Activated CD8-positive, alpha-beta memory T cell treated with anti-CD3 and anti-CD28 coated beads, Interleukin-2, amount 50 U/mL, for 1 hour (primary cell): ENCODE data around the gene OR9G1.
"Not testable (repeated sequence)": the region's sequence is repeated elsewhere in the genome, so short reads cannot be mapped to it uniquely, and the experiment has no call there.

ENCODE experiments used
- DNase-seq: peaks from one replicate; pipeline ENCODE4 v3.0.0-alpha.2; 2020; ENCODE audit errors: extremely low read depth

OR9G1 gene

GRCh38 chr11:56698795-56699194 lies at the start of gene OR9G1:
TSS of gene OR9G1 (plus strand) at chr11:56699095. CDS start at chr11:56700388, 1,293 bp downstream.
- no peak for DNase-seq

GRCh38 chr11:56659755-56660154 lies 39.1 kb upstream of the OR9G1 start:
- DNase-seq: no peak

GRCh38 chr11:56663386-56663785 lies 35.5 kb upstream of the OR9G1 start, which contains the start of gene OR5AR1:
TSS of gene OR5AR1 (plus strand) at chr11:56663686. CDS start at chr11:56663686, 0 bp downstream.
- DNase-seq: no peak

- no peak for DNase-seq
Observed at GRCh38 chr11:56670984-56671383, 27.9 kb upstream of the OR9G1 start.

- no peak for DNase-seq
Observed at GRCh38 chr11:56688554-56689100, 10.3 kb upstream of the OR9G1 start.

- not testable (repeated sequence) for DNase-seq
Observed at GRCh38 chr11:56691179-56691578, 7.7 kb upstream of the OR9G1 start.

GRCh38 chr11:56693428-56693827 lies 5.5 kb upstream of the OR9G1 start:
- no peak for DNase-seq

- no peak for DNase-seq
Observed at GRCh38 chr11:56700242-56700913, 1.5 kb downstream of the OR9G1 start.

GRCh38 chr11:56700914-56701485 lies 2.1 kb downstream of the OR9G1 start:
- DNase-seq: no peak

- no peak for DNase-seq
Observed at GRCh38 chr11:56705784-56706396, 7.0 kb downstream of the OR9G1 start.

- DNase-seq: no peak
Observed at GRCh38 chr11:56706486-56706885, 7.6 kb downstream of the OR9G1 start.

- DNase-seq: no peak
Observed at GRCh38 chr11:56714206-56714605, 15.3 kb downstream of the OR9G1 start.

- DNase-seq: no peak
Observed at GRCh38 chr11:56716379-56716854, 17.5 kb downstream of the OR9G1 start.

- DNase-seq: no peak
Observed at GRCh38 chr11:56720513-56720912, 21.6 kb downstream of the OR9G1 start.

GRCh38 chr11:56740107-56740506 lies 41.2 kb downstream of the OR9G1 start:
- DNase-seq: no peak

- no peak for DNase-seq
Observed at GRCh38 chr11:56740886-56741285, 42.0 kb downstream of the OR9G1 start.

GRCh38 chr11:56748597-56748996 lies 49.7 kb downstream of the OR9G1 start, which contains the start of gene OR9G4:
TSS of gene OR9G4 (minus strand) at chr11:56748697. CDS start at chr11:56743766, 4,931 bp downstream.
- DNase-seq: no peak

- no peak for DNase-seq
Observed at GRCh38 chr11:56750190-56750589, 51.3 kb downstream of the OR9G1 start.

GRCh38 chr11:56751480-56751879 lies 52.6 kb downstream of the OR9G1 start:
- no peak for DNase-seq
